NCI-H146 treated with DMSO at 0.1 percent for 48 hours (cell line): ENCODE data around the gene TCOF1.

Experiments
- DNase-seq: peaks from one replicate; lab custom pipeline; 2025; ENCODE audit not compliant: unreplicated experiment; lab: John Stamatoyannopoulos, UW

TCOF1 gene

GRCh38 chr5:150357326-150358260 is at the start of gene TCOF1:
TSS of gene TCOF1 (plus strand) at chr5:150357697. CDS start at chr5:150357747, 50 bp downstream.
- DNase-seq = peak; percentile 84

GRCh38 chr5:150309101-150309885 is 48.2 kb upstream of the TCOF1 start:
- DNase-seq = no peak

GRCh38 chr5:150309886-150310239 is 47.6 kb upstream of the TCOF1 start:
- no peak for DNase-seq

- DNase-seq = no peak
These were observed 47.3 kb upstream of the TCOF1 start for GRCh38 chr5:150310246-150310645.

- no peak for DNase-seq
These were observed 46.3 kb upstream of the TCOF1 start for GRCh38 chr5:150311015-150311692.

GRCh38 chr5:150312518-150312917 is 45.0 kb upstream of the TCOF1 start:
- no peak for DNase-seq

- no peak for DNase-seq
These were observed 44.0 kb upstream of the TCOF1 start for GRCh38 chr5:150313501-150313900.

- DNase-seq = no peak
These were observed 43.4 kb upstream of the TCOF1 start for GRCh38 chr5:150313921-150314716.

- no peak for DNase-seq
These were observed 42.3 kb upstream of the TCOF1 start for GRCh38 chr5:150315245-150315644.

- no peak for DNase-seq
These were observed 41.2 kb upstream of the TCOF1 start for GRCh38 chr5:150316320-150316719.

GRCh38 chr5:150317048-150318003 is 40.2 kb upstream of the TCOF1 start:
- no peak for DNase-seq

GRCh38 chr5:150318613-150319483 is 38.6 kb upstream of the TCOF1 start:
- no peak for DNase-seq

- no peak for DNase-seq
These were observed 38.1 kb upstream of the TCOF1 start for GRCh38 chr5:150319484-150319790.

GRCh38 chr5:150320044-150320613 is 37.4 kb upstream of the TCOF1 start:
- DNase-seq = no peak

- no peak for DNase-seq
These were observed 36.3 kb upstream of the TCOF1 start for GRCh38 chr5:150321211-150321610.

GRCh38 chr5:150321784-150322183 is 35.7 kb upstream of the TCOF1 start:
- no peak for DNase-seq

GRCh38 chr5:150322202-150322601 is 35.3 kb upstream of the TCOF1 start:
- DNase-seq = no peak

- DNase-seq = no peak
These were observed 34.4 kb upstream of the TCOF1 start for GRCh38 chr5:150323092-150323491.
